ENCODE data around the gene GSC.
"Not testable (repeated sequence)": the region's sequence is repeated elsewhere in the genome, so short reads cannot be mapped to it uniquely, and the experiment has no call there.

Gene GSC

DNA sequence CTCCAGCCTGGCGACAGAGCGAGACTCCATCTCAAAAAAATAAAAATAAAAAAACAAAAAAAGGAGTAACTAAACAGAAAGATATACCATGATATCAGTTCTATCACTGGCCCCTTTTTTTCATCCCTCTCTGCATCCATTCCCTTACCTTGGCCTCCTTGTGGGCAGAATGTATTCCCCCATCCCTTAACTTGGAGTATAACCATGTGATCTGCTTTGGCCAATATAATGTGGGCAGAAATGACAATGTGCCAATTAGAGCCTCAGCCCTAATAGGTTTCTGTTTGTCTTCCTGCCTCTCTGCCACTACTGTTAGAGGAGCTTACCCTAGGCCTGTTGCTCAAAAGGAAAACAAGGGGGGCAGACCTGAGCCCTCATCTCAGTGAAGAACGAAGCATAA lies 23.8 kb downstream of the GSC start:
- no peak for DNase-seq (ENCODE audit: low spot score)

DNA sequence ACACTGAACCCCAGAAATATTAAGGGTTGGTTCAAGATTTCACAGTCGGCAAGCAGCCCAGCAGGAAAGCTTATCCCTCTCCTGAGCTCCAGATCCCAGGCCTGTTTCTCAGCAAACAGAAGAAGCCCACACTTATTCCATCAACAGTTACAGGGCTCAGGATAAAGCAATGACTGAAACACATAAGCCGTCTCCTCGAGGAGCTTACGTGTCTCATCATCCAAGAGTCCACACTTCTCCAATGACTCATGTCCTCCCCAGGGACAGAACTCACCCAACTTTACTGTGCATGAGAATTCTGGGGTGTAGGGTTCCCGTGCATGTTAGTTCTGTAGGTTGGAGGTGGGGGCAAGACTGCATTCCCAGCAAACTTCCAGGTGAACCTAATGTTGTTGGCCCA lies 31.2 kb downstream of the GSC start:
- no peak for DNase-seq (ENCODE audit: low spot score)

DNA sequence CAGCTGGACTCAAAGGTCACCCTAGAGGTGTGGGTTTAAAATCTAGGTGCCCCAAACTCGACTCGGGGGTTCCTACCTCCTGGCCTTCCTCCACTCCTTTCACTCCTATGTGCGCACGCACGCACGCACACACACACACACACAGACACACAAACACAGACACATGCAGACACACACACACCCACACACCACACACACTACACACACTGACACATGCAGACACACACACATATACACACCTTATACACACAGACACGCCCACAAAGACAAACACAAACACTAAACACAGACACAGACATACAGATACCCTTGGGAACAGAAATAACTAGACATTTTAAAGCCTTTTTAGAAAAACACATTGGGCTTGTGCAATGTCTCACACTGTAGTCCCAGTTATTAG lies 31.8 kb downstream of the GSC start:
- no peak for DNase-seq (ENCODE audit: low spot score)

DNA sequence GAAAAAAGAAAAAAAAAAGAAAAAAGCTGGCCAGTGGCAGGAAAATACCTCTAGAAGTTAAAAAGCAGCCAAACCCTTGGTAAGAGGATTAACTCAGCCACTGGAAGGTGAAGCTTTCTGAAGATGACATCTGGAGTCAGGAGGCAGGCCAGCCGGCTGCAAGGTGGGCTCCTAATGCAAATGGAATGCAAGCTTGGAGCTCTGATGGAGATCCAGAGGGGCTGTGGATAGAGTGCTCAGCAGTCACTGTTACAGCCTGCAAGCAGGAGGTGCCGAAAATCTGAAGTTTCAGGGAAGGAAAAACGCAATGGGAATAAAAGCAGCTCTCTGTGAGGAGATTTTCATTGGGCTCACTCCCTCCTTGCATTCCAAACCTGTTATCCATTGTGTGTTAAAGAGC lies 41.0 kb downstream of the GSC start:
- no peak for DNase-seq (ENCODE audit: low spot score)

DNA sequence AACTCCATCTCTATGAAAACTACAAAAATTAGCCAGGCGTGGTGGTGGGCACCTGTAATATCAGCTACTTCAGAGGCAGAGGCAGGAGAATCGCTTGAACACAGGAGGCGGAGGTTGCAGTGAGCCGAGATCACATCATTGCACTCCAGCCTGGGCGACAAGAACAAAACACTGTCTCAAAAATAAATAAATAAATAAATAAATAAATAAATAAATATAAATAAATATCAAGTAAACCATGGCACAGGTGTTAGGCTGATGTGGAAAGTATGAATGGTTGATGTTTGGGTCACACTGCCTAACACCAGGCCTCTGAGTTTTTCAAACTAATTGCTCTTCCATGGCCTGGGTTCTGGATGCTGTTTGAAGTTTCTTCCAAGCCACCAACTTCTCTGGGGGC lies 41.5 kb downstream of the GSC start:
- not testable (repeated sequence) for DNase-seq (ENCODE audit: low spot score)

DNA sequence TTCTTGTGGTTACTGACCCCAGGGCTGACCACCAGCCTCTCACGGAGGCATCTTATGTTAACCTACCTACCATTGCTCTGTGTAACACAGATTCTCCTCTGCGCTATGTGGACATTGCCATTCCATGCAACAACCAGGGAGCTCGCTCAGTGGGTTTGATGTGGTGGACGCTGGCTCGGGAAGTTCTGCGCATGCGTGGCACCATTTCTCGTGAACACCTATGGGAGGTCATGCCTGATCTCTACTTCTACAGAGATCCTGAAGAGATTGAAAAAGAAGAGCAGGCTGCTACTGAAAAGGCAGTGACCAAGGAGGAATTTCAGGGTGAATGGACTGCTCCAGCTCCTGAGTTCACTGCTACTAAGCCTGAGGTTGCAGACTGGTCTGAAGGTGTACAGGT lies 43.3 kb downstream of the GSC start:
- not testable (repeated sequence) for DNase-seq (ENCODE audit: low spot score)

DNA sequence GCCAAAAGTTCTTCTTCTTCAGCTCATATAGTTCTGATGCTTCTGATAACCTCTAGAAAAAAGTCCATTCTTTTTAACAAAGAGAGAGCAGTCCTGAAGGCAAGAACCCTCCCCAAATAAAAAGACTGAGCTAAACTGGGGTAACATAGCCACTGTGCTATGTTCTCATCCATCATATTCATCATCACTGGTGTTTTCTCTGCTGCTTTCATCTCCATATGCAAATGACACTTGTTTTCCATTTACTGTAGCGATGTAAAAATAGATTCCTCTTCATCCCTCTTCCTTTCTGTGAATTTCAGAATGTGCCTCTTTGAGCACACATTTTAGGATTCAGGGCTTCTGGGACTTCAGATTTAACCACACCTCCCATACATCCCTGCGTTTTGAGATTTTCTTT lies 44.9 kb downstream of the GSC start:
- no peak for DNase-seq (ENCODE audit: low spot score)

DNA sequence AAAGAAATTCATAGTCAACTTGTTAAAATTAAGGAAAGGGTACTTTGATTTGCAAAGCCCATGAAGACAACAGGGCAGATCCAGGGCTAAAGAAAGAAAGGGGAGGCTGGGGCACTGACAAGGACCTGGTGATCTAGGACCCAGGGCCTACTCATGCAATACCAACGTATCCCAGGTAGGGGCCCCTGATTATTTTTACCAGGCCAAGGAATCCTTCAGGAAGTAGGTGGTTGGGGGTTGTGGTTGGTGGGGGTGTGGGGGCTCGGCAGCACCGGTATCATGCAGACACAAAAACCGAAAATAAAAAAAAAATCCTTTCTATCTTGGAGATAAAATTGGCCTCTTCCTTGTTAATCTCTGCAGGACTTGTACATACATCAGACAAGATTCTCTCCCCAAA lies 47.5 kb downstream of the GSC start:
- no peak for DNase-seq (ENCODE audit: low spot score)

Measured in HuH-7 (cell line).